GM23248 (cell line): Measurements from ENCODE around the gene MX2.

Experiments used
- EZH2 ChIP-seq: fragments of 200-600 bp; sonication (generic); IDR thresholded peaks from 2 replicates; pipeline ENCODE4 v1.6.1; 2018; ENCODE audit warnings: antibody characterized with exemption, mild to moderate bottlenecking; ENCODE audit not compliant: insufficient read depth, poor library complexity, severe bottlenecking
- EZH2phosphoT487 ChIP-seq: fragments of 200-600 bp; sonication (generic); IDR thresholded peaks from 2 replicates; pipeline ENCODE4 v1.6.1; 2018; ENCODE audit warnings: antibody characterized with exemption, moderate library complexity, mild to moderate bottlenecking, low read depth; ENCODE audit not compliant: insufficient read depth

DNA sequence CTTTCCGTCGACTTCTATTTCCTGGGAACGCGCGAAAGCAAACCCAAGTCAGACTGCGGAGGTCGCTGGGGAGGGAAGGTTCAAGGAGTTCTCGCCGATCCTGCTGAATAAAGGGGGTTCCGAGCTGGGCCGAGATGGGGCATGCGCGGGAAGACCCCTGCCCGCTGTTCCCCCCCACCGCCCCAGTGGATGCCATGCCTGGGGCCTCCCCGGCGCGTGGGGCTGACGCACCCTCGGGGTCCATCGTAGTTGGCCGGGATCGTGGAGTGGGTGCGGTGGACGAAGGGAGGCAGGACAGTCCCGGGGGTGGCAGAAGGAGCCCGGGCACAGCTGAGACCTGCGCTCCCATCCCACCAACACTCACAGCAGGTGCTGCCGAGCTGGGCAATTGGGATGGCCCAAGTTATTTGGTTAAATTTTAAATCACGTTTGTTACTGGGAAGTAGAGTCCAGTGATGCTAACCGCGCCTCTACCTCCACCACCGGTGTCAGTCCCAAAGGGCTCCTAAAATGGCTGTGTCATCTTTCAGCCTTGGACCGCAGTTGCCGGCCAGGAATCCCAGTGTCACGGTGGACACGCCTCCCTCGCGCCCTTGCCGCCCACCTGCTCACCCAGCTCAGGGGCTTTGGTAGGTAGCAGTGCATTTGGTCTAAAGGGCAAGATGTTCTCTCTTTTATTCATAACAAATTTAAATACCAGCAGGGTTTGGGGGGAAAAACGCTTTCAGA, 65.0 kb downstream of the MX2 start:
- no peak for TF ChIP-seq EZH2
- TF ChIP-seq EZH2phosphoT487, result no peak
